Measurements from ENCODE around the gene TEDC2. TPM values are rescaled to one million over a fixed set of nuclear protein-coding genes. Genes with fewer than 3 reads are reported as not detected.

Gene TEDC2
- total and polyA plus RNA-seq, 5 donors from 2014 or later = 0.41 to 1.4 (median 0.67) TPM; not detected in 2

GRCh38 chr16:2501946-2502895 is 42.3 kb downstream of the TEDC2 start:
- Mint-ChIP-seq H3K4me1 (peaks cover 0 to 2% (median 1%) of the 10 kb centered on the region in 4 donors), H3K27ac (no peak overlapping the region), H3K27me3 (no peaks in the 10 kb centered on the region), H3K4me3 (peak overlapping the region in 1 of 4 donors; percentile 8), H3K9me3 (peaks cover 0 to 2% (median 0%) of the 10 kb centered on the region in 7 donors), H3K36me3 (no peaks in the 10 kb centered on the region)
- Histone ChIP-seq H3K27me3 (ENCODE audit: control insufficient read depth, insufficient read depth, low read length) (no peaks in the 10 kb centered on the region), H3K9me3 (ENCODE audit: control insufficient read depth in 2 of 2, low read length in 2 of 2) (no peaks in the 10 kb centered on the region), H3K27ac (ENCODE audit: insufficient read depth, low read length, poor library complexity, severe bottlenecking) (no peak overlapping the region), H3K4me3 (ENCODE audit: low read depth, low read length) (no peak overlapping the region), H3K4me1 (ENCODE audit: control insufficient read depth, insufficient read depth, low read length, poor library complexity, severe bottlenecking) (peaks cover 5% of the 10 kb centered on the region), H3K36me3 (ENCODE audit: control insufficient read depth, insufficient read depth, low read length) (no peaks in the 10 kb centered on the region)
- ATAC-seq (ENCODE audit: low read depth in 2 of 2) (no peak), DNase-seq (no peak)

DNA sequence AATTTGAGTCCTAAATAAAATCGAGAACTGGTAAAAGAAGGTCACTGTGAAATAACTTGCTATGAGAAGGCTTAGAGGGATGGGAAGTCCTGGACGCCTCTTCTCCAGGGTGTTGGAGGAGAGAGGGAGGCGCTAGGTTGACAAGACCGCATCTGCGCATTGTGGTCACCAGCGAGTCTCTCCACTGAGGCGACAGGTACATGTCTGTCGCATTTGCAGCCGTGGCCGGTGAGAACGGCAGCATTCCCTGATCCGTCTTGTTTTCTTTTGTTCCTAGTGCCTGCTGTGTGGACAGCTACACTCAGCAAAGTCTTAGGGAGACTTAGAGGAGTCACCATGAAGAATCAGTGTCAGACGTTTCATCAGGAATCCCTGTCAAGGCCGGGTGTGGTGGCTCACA is 45.8 kb downstream of the TEDC2 start:
- H3K4me1 ChIP-seq (ENCODE audit: control insufficient read depth, insufficient read depth, low read length, poor library complexity, severe bottlenecking) = peaks cover 5% of the 10 kb centered on the region
- ATAC-seq (ENCODE audit: low read depth in 2 of 2) (no peak), DNase-seq (no peak)
- H3K36me3 ChIP-seq (ENCODE audit: control insufficient read depth, insufficient read depth, low read length) = no peaks in the 10 kb centered on the region
- H3K9me3 ChIP-seq (ENCODE audit: control insufficient read depth in 2 of 2, low read length in 2 of 2) = no peaks in the 10 kb centered on the region
- no peaks in the 10 kb centered on the region for H3K36me3 Mint-ChIP-seq
- H3K27me3 Mint-ChIP-seq = no peaks in the 10 kb centered on the region
- H3K4me1 Mint-ChIP-seq = peaks cover 0 to 2% (median 0%) of the 10 kb centered on the region in 4 donors
- H3K27ac Mint-ChIP-seq = no peak overlapping the region
- no peak overlapping the region for H3K4me3 ChIP-seq (ENCODE audit: low read depth, low read length)
- no peak overlapping the region for H3K27ac ChIP-seq (ENCODE audit: insufficient read depth, low read length, poor library complexity, severe bottlenecking)
- no peak overlapping the region for H3K4me3 Mint-ChIP-seq
- H3K27me3 ChIP-seq (ENCODE audit: control insufficient read depth, insufficient read depth, low read length) = no peaks in the 10 kb centered on the region
- no peaks in the 10 kb centered on the region for H3K9me3 Mint-ChIP-seq

DNA sequence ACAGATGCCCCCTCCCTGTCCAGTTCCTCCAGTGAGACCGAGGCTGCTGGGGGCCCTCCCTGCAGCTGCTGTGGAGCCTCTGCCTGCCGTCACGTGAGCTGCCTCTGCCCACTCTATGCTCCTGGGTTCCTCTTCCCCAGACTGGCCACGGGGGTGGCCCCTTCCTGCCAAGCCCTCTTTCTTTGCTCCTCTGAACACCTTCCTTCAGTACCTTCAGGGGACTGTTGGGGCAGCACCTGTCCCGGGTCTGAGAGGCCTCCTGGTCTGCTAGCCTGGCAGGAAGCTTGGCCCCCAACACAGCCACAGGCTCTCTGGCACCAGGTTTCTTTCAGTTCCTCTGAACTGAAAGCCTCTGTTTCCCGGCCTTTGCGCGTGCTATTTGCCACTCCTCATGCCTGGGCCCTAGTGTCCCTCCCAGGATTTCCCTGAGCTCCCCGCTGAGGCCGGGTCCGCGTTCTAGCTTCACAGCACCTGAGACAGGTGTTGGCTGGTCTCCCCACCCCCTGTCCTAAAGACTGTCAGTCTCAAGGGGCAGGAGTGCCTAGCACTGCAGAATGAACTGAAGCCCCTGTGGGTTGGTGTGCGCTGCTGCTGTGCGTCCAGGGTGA is 47.2 kb downstream of the TEDC2 start:
- Mint-ChIP-seq H3K27ac (no peak overlapping the region), H3K9me3 (no peaks in the 10 kb centered on the region), H3K36me3 (no peaks in the 10 kb centered on the region), H3K4me3 (peak overlapping the region in 1 of 4 donors; percentile 32), H3K4me1 (peaks cover 0 to 3% (median 0%) of the 10 kb centered on the region in 4 donors), H3K27me3 (no peaks in the 10 kb centered on the region)
- no peak overlapping the region for H3K27ac ChIP-seq (ENCODE audit: insufficient read depth, low read length, poor library complexity, severe bottlenecking)
- peak; percentile 33 to 47 for ATAC-seq (ENCODE audit: low read depth in 2 of 2)
- H3K4me1 ChIP-seq (ENCODE audit: control insufficient read depth, insufficient read depth, low read length, poor library complexity, severe bottlenecking) = no peaks in the 10 kb centered on the region
- H3K9me3 ChIP-seq (ENCODE audit: control insufficient read depth in 2 of 2, low read length in 2 of 2) = no peaks in the 10 kb centered on the region
- no peaks in the 10 kb centered on the region for H3K27me3 ChIP-seq (ENCODE audit: control insufficient read depth, insufficient read depth, low read length)
- H3K36me3 ChIP-seq (ENCODE audit: control insufficient read depth, insufficient read depth, low read length) = no peaks in the 10 kb centered on the region
- H3K4me3 ChIP-seq (ENCODE audit: low read depth, low read length) = no peak overlapping the region
- no peak for DNase-seq

DNA sequence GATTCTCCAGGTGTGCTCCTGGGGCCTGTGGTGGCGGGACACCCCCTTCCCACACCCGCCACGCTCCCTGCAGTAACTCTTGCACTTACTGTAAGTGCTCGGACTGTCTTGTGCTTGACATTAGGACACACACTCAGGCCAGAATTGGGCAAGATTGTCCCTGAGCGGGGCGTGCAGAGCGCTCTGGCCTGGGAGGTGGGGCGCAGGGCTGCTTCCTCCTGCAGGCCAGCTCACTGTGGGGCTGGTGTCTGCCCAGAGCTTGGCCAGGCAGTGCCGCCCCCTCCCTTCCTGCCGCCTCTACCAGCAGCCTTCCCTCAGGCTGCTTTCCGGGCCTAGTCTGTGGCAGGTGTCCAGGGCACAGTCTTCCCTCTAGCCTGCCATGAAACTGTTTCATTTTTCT is 47.8 kb downstream of the TEDC2 start:
- no peaks in the 10 kb centered on the region for H3K9me3 ChIP-seq (ENCODE audit: control insufficient read depth in 2 of 2, low read length in 2 of 2)
- H3K27me3 ChIP-seq (ENCODE audit: control insufficient read depth, insufficient read depth, low read length) = no peaks in the 10 kb centered on the region
- no peaks in the 10 kb centered on the region for H3K36me3 ChIP-seq (ENCODE audit: control insufficient read depth, insufficient read depth, low read length)
- Mint-ChIP-seq H3K9me3 (no peaks in the 10 kb centered on the region), H3K4me1 (peaks cover 0 to 8% (median under 1%) of the 10 kb centered on the region in 4 donors), H3K4me3 (no peak overlapping the region), H3K27ac (no peak overlapping the region), H3K36me3 (no peaks in the 10 kb centered on the region), H3K27me3 (no peaks in the 10 kb centered on the region)
- no peak for ATAC-seq (ENCODE audit: low read depth in 2 of 2)
- no peak overlapping the region for H3K27ac ChIP-seq (ENCODE audit: insufficient read depth, low read length, poor library complexity, severe bottlenecking)
- peaks cover under 1% of the 10 kb centered on the region for H3K4me1 ChIP-seq (ENCODE audit: control insufficient read depth, insufficient read depth, low read length, poor library complexity, severe bottlenecking)
- H3K4me3 ChIP-seq (ENCODE audit: low read depth, low read length) = no peak overlapping the region
- DNase-seq = no peak

DNA sequence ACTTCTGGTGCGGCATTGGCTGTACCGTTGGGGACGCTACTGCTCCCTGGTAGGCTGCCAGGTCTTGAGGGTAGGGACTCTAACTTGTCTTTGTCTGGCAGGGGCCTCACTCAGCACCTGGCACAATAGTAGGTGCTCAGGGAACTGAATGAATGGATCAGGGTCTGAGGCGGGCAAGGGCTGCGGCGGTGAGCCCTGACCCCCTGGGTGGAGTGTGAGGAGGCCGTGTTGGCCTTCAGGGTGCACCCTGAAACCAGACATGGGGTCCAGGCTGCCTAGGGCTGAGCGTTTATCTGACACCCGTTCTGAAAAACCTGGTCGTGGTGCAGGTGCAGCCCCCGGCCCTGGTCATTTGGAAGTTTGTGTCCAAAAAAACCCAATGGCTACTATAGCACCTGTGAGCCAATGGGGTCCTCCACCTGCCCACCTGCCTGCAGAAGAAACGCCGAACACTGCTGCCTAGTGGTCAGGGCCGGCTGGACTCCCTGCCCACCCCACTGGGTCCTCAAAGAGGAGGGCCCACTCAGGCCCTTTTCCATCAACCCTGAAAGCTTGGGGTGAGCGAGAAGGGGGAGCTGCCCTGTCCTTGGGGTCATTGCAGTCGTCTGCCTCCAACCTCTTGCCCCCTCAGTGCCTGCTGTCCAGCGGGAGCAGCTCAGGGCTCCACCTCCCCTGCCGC is 49.0 kb downstream of the TEDC2 start:
- H3K27ac Mint-ChIP-seq = no peak overlapping the region
- H3K27ac ChIP-seq (ENCODE audit: insufficient read depth, low read length, poor library complexity, severe bottlenecking) = no peak overlapping the region
- no peaks in the 10 kb centered on the region for H3K9me3 ChIP-seq (ENCODE audit: control insufficient read depth in 2 of 2, low read length in 2 of 2)
- no peak overlapping the region for H3K4me3 Mint-ChIP-seq
- H3K27me3 ChIP-seq (ENCODE audit: control insufficient read depth, insufficient read depth, low read length) = no peaks in the 10 kb centered on the region
- no peak for ATAC-seq (ENCODE audit: low read depth in 2 of 2)
- DNase-seq = no peak
- no peaks in the 10 kb centered on the region for H3K9me3 Mint-ChIP-seq
- H3K4me1 Mint-ChIP-seq = peaks cover 0 to 16% (median 1%) of the 10 kb centered on the region in 4 donors
- H3K36me3 Mint-ChIP-seq = no peaks in the 10 kb centered on the region
- H3K4me1 ChIP-seq (ENCODE audit: control insufficient read depth, insufficient read depth, low read length, poor library complexity, severe bottlenecking) = peaks cover 8% of the 10 kb centered on the region
- H3K27me3 Mint-ChIP-seq = no peaks in the 10 kb centered on the region
- H3K36me3 ChIP-seq (ENCODE audit: control insufficient read depth, insufficient read depth, low read length) = no peaks in the 10 kb centered on the region
- H3K4me3 ChIP-seq (ENCODE audit: low read depth, low read length) = no peak overlapping the region

GRCh38 chr16:2511128-2511800 is 51.4 kb downstream of the TEDC2 start:
- Mint-ChIP-seq H3K4me1 (peaks cover 7 to 33% (median 14%) of the 10 kb centered on the region in 4 donors), H3K9me3 (no peaks in the 10 kb centered on the region), H3K36me3 (peaks cover 8% of the 10 kb centered on the region), H3K27me3 (peaks cover 11% of the 10 kb centered on the region), H3K27ac (no peak overlapping the region), H3K4me3 (peak overlapping the region in 2 of 4 donors; percentile 29 to 60)
- DNase-seq = no peak
- peaks cover 26% of the 10 kb centered on the region for H3K4me1 ChIP-seq (ENCODE audit: control insufficient read depth, insufficient read depth, low read length, poor library complexity, severe bottlenecking)
- H3K27ac ChIP-seq (ENCODE audit: insufficient read depth, low read length, poor library complexity, severe bottlenecking) = no peak overlapping the region
- no peak for ATAC-seq (ENCODE audit: low read depth in 2 of 2)
- H3K4me3 ChIP-seq (ENCODE audit: low read depth, low read length) = no peak overlapping the region
- no peaks in the 10 kb centered on the region for H3K9me3 ChIP-seq (ENCODE audit: control insufficient read depth in 2 of 2, low read length in 2 of 2)
- H3K36me3 ChIP-seq (ENCODE audit: control insufficient read depth, insufficient read depth, low read length) = no peaks in the 10 kb centered on the region
- no peaks in the 10 kb centered on the region for H3K27me3 ChIP-seq (ENCODE audit: control insufficient read depth, insufficient read depth, low read length)

DNA sequence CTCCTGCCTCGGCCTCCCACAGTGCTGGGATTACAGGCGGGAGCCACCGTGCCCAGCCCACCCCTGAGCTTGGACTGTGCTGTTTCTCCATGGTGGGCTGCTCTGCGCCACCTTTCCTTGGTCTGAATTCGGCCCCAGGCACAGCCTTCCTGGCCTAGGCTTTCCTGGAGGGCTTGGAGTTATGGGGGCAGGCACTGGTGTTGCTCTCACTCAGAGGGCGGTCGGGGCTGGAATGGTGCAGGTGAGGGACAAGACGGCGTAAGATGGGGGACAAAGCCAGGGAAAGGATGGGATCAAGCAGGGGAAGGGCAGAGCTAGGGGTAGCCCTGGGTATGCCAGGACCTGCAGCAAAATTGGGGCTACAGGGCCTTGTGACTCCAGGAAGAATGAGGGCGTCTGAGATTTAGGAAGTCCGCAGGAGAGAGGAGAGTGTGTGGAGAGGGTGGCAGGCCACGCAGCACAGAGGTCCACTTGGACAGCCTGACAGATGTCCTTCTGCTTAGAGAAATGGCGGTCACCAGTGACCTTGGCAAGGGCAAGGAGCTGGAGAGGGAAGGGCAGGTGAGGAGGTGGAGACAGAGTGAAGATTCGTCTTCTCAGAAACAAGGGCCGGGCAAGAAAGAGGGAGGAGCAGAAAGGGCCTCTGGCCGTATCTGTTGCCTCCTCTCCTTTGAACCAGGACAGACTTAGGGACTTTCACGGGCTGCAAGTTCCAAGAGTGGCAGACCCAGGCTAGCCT is 52.3 kb downstream of the TEDC2 start:
- H3K9me3 ChIP-seq (ENCODE audit: control insufficient read depth in 2 of 2, low read length in 2 of 2) = no peaks in the 10 kb centered on the region
- H3K27me3 ChIP-seq (ENCODE audit: control insufficient read depth, insufficient read depth, low read length) = no peaks in the 10 kb centered on the region
- Mint-ChIP-seq H3K36me3 (peaks cover 11% of the 10 kb centered on the region), H3K4me1 (peaks cover 16 to 42% (median 22%) of the 10 kb centered on the region in 4 donors), H3K27me3 (peaks cover 11% of the 10 kb centered on the region), H3K27ac (peak overlapping the region; percentile 51 to 93 (median 90)), H3K4me3 (peak overlapping the region; percentile 83 to 95 (median 92)), H3K9me3 (no peaks in the 10 kb centered on the region)
- H3K27ac ChIP-seq (ENCODE audit: insufficient read depth, low read length, poor library complexity, severe bottlenecking) = no peak overlapping the region
- H3K4me1 ChIP-seq (ENCODE audit: control insufficient read depth, insufficient read depth, low read length, poor library complexity, severe bottlenecking) = peaks cover 35% of the 10 kb centered on the region
- no peak for ATAC-seq (ENCODE audit: low read depth in 2 of 2)
- H3K36me3 ChIP-seq (ENCODE audit: control insufficient read depth, insufficient read depth, low read length) = no peaks in the 10 kb centered on the region
- H3K4me3 ChIP-seq (ENCODE audit: low read depth, low read length) = no peak overlapping the region
- DNase-seq = no peak
